SK-N-DZ (cell line): ENCODE results near the gene ATOX1. TPM values are rescaled to one million over a fixed set of nuclear protein-coding genes. Genes with fewer than 3 reads are reported as not detected.
A peak's percentile ranks its signal among the peaks of the same experiment; 100 is the strongest.
"Not testable (repeated sequence)": the region's sequence is repeated elsewhere in the genome, so short reads cannot be mapped to it uniquely, and the experiment has no call there.

Experiments
- DNase-seq: peaks from one replicate; pipeline ENCODE4 v3.0.0-alpha.2; 2015; ENCODE audit warnings: low spot score
- polyA plus RNA-seq, 2 experiments: library from polyadenylated mRNA; depleted of rRNA; stranded (reverse); fragments of >200 nt; gene quantifications; 2 replicates each; pipeline ENCODE4 v1.2.3, GENCODE V29; 2014

Gene ATOX1, protein sequence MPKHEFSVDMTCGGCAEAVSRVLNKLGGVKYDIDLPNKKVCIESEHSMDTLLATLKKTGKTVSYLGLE
- polyA plus RNA-seq (2014; cell fraction: cytosol; rRNA removed): 85.3 and 102 TPM in 2 replicates
- 33.7 and 41.0 TPM in 2 replicates for polyA plus RNA-seq (2014; cell fraction: nucleus; rRNA removed)

GRCh38 chr5:151758430-151759241 is at the start of gene ATOX1:
TSS of gene ATOX1 (minus strand) at chr5:151758631. CDS start at chr5:151758551, 80 bp downstream.
- DNase-seq: peak; percentile 91

GRCh38 chr5:151805414-151806223 is 47.2 kb upstream of the ATOX1 start:
- DNase-seq: no peak

DNA sequence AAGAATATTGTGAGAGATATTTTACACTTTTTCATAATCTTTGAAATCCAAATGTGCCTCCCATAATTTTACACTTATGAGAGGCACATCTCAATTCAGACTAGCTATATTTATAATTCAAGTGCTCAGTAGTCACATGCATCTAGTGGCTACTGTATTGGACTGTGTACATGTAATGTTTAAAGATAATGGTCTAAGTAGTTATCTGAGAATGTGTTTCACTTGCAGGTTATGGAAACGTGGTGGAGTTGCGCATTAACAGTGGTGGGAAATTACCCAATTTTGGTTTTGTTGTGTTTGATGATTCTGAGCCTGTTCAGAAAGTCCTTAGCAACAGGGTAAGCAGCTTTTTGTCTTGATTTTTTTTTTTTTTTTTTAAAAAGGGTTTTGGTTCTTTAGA is 42.1 kb upstream of the ATOX1 start:
- DNase-seq: no peak

DNA sequence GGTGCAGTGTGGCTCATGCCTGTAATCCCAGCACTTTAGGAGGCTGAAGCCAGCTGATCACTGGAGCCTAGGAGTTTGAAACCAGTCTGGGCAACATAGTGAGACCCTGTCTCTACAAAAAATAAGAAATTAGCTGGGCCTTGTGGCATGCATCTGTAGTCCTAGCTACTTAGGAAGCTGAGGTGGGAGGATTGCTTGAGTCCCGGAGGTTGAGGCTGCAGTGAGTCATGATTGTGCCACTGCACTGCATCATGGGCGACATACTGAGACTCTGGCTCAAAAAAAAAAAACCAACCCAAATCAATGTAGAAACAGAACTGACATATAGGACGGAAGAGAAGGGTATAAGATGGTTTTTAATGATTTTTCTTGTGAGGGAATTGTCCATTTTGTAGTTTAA is 41.0 kb upstream of the ATOX1 start:
- DNase-seq: no peak

DNA sequence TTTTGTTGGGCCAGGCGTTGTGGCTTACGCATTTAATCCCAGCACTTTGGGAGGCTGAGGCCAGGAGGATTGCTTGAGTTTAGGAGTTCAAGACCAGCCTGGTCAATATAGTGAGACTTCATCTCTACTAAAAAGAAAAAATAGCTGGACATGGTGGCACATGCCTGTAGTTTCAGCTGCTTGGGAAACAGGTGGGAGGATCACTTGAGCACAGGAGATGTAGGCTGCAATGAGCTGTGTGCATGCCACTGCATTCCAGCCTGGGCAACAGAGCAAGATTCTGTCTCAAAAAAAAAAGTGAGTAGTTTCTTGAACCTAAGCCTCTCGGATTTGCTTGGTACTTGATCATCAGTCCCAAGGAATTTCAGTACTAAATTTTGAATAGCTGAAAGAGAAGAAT is 40.2 kb upstream of the ATOX1 start:
- no peak for DNase-seq

DNA sequence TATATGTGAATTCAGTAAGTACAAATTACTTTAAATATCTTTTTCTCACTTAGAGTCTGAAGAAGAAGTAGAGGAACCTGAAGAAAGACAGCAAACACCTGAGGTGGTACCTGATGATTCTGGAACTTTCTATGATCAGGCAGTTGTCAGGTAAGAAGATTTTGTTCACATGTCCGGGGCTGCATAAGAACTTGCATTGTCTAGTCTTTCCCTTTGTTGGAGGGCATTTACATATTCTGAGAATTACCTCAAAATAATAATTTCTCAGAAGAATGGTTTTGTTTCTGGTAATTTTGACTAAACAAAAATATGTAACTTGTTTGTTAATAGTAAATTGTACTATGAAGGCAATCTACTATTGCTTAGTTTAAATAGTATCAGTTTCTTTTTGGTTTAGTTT is 37.0 kb upstream of the ATOX1 start:
- no peak for DNase-seq

- DNase-seq: no peak
Observed at GRCh38 chr5:151793358-151793757, 34.9 kb upstream of the ATOX1 start.

DNA sequence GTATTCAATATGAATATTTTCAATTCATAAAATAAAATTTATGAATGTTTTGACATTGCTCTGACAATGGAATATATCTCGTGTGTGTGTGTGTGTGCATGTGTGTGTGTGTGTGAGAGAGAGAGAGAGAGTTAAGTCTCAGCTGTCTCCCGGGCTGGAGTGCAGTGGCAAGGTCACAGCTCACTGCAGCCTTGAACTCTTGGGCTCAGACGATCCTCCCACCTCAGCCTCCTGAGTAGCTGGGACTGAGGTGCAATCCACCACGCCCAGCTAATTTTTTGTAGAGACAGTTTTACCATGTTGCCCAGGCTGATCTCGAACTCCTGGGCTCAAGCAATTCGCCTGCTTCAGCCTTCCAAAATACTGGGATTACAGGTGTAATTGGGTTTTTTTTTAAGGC is 29.4 kb upstream of the ATOX1 start:
- DNase-seq: no peak

GRCh38 chr5:151786468-151786867 is 28.0 kb upstream of the ATOX1 start:
- no peak for DNase-seq

- no peak for DNase-seq
Observed at GRCh38 chr5:151784141-151784540, 25.7 kb upstream of the ATOX1 start.

DNA sequence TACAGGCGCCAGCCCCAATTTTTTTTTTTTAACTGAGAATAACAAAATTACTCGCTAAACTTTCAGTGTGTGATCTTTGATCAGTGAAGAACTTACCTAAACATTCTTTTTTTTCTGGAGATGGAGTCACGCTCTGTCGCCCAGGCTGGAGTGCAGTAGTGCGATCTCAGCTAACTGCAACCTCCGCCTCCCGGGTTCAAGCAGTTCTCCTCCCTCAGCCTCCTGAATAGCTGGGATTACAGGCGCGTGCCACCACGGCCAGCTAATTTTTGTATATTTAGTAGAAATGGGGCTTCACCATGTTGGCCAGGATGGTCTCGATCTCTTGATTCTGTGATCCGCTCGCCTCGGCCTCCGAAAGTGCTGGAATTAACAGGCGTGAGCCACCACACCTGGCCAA is 25.2 kb upstream of the ATOX1 start:
- not testable (repeated sequence) for DNase-seq

GRCh38 chr5:151781201-151781600 is 22.8 kb upstream of the ATOX1 start:
- DNase-seq: no peak

DNA sequence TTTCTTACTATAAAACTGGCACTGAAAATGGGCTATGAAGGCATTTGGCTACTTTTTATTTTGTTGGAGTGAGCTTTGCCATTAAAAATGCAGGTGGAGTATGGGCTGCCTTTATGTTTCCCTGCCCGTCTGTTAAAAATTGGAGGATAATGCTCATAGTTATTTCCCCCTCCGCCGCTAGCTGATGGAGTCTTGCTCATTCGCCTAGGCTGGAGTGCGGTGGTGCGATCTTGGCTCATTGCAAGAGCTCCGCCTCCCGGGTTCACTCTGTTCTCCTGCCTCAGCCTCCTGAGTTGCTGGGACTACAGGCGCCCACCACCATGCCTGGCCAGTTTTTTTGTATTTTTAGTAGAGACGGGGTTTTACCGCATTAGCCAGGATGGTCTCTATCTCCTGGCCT is 21.9 kb upstream of the ATOX1 start:
- DNase-seq: no peak

DNA sequence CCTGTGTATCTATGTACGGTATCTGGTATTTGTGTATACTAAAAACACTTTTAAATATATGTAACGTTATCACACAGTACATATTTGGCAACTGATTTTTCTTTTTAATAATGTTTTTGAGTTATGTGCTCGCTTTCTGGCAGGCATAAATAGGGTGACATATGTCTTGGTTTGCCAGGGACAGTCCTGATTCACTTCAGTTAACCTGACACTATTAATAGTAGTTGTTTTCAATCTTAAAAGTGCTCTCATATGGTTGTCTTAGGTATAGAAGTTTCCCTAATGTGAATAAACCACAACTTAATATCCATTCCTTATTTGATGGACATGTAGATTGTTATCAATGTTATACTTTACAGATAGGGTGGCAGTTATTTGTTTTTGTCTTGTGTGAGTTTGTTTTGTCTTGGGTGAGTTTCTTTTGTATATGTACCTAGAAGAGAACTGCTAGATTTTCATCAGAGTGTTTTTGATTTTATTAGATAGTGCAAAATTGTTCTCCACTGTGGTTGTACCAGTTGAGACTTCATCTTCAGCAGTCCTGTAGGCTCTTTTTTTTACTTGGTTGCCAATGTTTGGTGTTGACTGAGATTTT is 21.2 kb upstream of the ATOX1 start:
- DNase-seq: no peak

DNA sequence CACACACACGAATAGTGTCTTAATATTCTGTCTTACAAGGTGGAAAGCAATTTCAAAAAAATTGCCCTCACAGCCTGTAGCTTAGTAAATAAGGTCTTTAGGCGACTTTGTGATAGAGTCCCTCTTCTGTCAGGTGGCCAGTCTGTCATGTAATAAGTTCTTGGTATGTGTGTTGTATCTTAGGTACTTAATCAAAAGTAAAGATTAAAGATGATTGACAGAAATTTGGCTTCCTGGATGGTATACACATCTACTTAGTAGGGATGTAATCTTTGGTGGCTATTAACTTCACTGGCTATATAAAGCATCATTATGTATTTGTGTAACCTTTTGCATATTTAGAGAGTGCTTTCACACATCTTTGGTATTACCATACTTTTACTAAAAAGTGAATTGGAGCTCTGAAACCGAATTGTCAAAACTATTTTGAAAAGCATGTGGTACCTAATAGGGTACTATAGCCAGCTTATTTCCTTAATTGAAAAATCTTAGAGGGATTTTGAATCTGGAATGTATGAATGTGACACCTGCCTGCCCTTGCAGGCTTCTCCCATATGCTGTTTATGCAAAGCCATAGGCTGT is 16.7 kb upstream of the ATOX1 start:
- DNase-seq: no peak

DNA sequence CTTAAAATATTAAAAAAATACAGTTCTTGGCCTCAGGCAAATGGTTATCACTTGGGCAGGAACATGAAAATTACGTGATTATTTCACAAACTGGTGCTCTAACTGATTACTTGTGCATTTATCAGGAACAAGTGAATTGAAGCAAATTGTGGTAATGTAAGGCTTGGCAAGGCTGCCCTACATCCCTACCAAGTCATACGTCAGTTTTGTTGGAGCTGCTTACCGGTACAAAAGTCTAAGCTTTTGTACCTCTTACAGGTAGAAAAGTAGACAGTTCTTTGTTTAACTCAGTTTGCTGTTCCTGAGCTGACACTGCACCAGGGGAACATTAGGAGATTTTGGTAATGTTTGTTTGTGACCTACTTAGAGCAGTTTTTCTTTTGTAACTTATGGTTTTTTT is 15.5 kb upstream of the ATOX1 start:
- no peak for DNase-seq

DNA sequence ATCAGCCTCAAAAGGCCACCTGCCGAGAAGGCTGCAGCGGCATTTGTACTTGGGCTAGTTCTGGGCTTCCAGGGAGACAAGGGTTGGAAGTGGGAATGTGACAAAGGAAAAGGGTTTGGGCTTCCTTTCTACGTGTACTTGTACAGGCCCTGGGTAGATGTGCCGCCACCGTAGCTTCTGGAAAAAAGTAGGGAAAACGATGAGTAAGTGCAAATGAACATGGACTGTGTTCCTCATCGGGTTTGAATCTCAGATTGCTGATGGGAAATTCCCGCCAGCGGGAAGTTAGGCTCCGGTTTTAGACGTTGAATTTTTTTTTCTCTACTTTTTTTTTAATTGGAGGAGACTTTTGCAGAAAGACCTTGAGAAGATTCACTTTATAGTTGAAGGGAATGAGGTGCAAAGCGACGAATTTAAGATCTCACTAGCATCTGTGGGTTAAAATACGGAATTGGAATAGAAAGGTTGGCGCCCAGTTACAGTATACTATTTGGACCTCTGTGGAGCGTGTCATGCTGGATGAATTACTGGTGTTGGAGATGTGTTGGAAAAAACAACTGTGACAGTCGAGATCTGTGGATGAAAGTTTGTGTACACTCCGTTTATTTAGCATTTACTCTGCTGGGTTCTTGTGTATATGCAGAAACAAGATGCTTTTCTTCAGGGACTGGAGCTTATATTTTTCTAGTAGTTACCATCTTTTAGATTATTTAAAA is 14.6 kb upstream of the ATOX1 start:
- peak; percentile 20 for DNase-seq

DNA sequence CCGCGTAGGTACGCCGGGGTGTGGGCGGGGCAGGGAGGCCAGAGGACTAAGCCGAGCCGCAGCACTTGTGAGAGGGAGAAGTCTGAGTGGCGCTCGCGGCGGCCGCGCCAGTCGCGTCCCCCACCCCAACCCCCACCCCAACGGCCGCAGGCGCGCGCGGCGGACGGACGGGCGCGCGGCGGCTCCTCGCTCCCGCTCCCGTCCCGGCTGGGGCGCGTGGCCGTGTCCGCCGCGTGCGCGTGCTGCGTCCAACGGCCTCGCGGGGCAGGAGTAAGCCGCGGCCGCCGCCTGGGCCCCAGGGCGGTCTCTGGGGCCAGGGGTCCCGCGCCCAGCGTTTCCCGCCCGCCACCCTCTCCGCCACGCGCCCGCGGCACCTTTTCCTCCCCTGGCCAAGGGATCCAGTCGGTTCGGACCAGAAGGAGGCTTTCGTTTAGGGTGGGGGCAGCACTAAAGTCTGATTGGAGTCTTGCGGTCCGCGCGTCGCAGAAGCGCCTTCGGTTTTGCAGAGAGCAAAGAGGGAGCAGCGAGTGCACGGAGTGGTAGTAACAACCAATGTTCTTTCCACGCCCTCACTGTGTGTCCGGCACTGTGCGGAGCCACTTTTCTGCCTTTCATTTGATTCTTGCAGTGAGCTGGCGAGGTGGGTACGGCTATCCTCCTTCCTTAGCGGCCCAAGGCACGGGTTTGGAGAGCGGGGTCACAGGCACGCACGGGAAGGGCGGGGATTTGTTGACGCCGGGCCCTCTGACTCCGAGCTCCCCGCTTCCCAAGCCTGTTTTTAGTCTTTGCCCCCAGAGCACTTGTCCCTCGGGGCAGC is 13.8 kb upstream of the ATOX1 start:
- peak; percentile 36 for DNase-seq

- peak; percentile 100 for DNase-seq
Observed at GRCh38 chr5:151771259-151772028, 13.0 kb upstream of the ATOX1 start, which contains the start of gene G3BP1. TSS of gene G3BP1 (plus strand) at chr5:151771954. CDS start at chr5:151786621, 14,667 bp downstream.
